Middle frontal gyrus (tissue), 1 donor: ENCODE measurements around the gene TRAPPC10.

Source experiments
- DNase-seq: peaks from one replicate; pipeline ENCODE4 v3.0.0-alpha.2; 2015; ENCODE audit warnings: low spot score; ENCODE audit errors: extremely low spot score

TRAPPC10 gene

DNA sequence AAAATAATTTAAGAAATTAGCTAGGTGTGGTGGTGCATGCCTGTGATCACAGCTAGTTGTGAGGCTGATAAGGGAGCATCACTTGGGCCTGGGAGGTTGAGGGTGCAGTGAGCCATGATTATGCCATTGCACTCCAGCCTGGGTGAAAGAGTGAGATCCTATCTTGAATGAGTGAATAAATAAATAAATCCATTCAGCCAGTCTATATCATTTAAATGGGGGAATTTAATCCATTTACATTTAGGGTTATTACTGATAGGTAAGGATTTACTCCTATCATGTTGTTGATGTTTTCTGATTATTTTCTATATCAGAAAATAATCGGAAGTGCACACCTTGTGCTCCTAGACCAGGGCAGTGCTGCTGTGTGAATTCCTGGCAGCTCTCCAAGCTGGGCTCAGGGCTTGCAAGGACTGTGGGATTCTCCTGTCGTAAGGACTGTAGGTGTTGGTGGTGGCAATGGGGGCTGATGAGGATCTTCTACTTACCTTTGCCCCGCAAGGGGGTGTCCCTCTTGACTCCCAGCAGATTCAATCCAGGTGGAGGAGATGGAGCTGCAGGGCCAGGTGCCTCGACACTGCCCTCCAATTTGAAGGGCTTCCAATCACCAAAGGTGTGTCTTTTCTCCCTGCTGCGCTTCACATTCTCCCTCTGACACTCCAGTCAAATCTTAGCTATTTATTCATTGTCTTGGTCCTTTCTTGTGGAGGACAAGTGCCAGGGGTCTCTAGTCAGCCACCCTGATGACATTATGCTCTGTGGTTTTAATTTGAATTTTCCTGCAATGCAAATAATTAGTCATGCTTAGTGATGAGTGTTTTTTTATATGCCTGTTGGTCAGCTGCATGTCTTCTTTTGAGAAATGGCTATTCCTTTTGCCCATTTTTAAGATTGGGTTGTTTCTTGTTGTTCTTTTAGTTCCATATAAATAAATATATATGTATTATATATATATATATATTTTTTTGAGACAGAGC is 14.1 kb upstream of the TRAPPC10 start:
- no peak for DNase-seq

DNA sequence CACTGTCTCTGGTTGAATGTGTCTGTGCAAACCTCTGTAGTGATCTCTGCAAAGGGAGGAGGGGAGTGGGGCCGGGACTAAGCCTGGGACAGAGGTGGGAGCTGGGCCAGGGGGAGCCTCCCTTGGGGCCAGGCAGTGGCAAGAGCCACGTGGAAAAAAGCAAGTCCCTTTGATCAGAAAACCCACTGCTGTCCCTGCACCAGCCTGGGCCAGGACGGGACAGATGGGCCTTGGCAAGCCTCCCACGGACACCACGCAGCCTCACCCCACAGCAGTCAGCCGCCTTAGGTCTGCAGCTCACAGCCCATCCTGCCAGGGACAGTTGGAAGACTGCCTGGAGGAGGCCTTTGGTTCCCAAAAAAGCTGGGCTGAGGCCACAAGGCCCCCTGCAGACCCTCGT is 11.7 kb upstream of the TRAPPC10 start:
- DNase-seq, result peak; percentile 74

DNA sequence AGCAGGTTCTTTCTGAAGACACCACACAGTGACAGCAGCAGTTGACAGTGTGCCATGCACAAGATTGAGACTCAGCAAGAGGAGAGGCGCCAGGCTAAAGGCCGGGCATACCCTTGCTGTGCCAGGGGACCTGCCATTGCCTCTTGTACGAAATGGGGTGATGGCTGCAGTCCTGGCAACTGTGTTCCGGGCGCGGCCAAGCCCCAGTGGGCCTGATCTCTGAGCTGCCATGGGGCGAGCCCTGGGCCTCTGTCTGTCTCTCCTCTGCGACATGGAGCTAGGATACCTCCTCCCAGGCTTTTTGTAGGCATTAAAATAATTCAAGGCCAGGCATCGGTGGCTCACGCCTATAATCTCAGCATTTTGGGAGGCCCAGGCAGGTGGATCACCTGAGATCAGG is 9.6 kb upstream of the TRAPPC10 start:
- DNase-seq, result no peak

DNA sequence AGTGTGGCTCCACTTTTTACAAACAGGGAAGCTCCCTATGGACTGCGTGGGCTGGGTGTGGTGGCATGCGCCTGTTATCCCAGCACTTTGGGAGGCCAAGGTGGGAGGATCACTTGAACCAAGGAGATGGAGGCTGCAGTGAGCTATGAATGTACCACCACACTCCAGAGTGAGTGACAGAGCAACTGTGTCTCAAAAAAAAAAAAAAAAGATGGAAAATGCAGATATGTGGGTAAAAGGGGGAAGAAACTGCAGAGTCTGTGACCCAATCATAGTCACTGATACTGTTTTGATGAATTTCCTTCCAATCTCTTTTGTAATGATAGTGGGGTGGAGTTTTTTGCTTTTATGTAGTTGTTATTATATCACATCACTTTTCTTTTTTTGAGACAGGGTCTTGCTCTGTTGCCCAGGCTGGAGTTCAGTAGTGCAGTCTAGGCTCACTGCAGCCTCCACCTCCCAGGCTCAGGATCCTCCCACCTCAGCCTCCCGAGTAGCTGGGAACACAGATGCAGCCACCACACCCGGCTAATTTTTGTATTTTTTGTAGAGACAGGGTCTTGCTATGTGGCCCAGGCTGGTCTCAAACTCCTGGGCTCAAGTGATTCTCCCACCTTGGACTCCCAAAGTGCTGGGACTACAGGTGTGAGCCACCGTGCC is 8.7 kb upstream of the TRAPPC10 start:
- no peak for DNase-seq

DNA sequence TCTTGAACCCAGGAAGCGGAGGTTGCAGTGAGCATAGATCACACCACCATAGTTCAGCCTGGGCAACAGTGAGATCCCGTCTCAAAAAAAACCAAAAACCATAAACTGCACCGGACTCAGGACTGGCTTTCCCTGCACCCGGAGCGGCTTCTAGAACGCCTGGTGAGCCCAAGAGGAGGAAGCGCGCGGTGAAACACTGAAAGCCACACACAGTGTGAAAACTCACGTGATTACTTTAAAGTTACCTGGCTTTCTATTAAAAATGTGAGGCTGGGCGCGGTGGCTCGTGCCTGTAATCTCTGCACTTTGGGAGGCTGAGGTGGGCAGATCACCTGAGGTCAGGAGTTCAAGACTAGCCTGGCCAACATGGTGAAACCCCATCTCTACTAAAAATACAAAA is 7.0 kb upstream of the TRAPPC10 start:
- no peak for DNase-seq

DNA sequence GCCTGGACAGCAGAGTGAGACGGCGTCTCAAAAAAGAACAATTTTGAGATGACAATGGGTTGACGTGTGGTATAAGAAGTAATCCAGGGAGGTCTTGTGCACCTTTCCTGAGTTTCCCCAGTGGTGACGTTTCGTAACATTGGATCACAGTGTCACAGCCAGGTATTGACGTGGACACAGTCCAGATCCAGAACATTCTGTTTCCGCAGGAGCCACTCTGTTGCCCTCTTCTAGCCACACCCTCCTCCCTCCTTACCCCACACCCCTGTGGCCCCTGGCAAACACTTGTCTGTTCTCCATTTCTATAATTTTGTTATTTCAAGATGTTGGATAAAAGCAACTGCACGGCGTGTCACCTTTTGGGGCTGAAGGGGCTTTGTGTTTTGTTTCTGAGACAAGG is 6.5 kb upstream of the TRAPPC10 start:
- DNase-seq, result no peak

DNA sequence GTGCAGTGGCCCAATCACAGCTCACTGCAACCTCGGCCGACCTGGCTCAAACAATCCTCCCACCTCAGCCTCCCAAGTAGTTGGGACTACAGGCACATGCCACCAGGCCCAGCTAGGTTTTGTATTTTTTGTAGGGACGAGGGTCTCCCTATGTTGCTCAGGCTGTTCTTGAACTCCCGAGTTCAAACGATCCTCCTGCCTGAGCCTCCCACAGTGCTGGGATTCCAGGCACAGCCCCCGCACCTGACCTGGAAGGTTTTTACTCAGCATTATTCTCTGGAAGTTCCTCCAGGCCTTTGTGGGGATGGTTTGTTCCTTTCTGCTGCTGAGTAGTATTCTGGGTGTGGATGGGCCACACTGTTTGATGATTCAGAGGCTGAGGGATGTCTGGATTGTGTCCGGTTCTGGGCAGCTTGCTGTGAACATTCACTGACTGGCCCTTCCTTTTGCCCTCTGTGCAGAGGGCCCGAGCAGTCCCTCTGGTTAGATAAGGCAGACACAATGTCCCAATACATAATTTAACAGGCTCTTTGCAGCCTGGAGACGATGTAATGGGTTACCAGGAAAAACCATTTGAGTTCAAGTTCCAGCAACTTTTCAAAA is 6.0 kb upstream of the TRAPPC10 start:
- DNase-seq, result no peak

DNA sequence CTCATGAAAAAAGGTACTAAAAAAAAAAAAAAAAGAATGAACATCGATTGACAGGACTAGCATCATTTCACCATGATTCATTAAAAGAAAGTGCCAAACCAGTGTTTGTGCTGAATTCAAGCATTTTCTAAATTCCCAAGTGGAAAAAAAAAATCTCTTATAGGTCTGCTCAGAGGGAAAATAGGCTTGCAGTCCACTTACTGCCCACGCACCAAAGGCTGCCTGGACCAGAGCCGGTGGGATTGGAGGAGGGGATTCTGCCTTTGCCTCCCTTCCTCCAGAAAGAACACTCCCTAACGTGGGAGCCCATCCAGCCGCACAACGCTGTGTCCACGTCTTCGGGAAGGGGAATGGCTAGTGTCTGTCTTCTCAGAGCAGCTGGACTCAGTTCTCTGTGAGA is 5.5 kb upstream of the TRAPPC10 start:
- no peak for DNase-seq

DNA sequence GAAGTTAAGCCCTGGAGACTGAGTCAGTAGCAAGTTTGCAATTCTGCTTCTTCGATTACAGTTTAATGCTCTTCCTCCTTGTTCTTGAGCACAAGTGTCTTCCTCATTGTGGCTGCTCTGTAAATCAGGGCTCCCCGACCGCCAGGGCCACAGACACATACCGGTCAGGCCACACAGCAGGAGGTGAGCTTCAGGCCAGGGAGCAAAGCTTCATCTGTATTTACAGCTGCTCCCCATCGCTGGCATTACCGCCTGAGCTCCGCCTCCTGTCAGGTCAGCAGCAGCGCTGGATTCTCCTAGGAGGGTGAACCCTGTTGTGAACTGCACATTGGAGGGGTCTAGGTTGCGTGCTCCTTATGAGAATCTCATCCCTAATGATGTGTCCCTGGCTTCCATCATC is 1.7 kb upstream of the TRAPPC10 start:
- DNase-seq, result no peak

DNA sequence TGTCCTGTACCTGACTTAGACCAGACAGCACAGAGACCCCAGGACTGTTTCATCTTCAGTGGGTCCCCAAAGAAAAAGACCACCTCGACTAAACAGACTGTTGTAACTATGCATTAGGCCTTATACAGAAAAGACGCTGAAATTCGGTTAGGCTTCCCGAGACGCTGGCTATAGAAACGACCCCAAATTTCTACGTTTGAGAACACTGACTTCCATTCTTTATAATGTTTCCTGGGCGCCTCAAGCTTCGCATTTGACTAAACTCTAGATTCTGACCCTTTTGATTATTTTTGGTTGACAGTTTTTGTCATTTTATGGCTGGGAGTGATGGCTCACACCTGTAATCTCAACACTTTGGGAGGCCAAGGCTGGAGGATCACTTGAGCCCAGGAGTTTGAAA is 986 bp upstream of the TRAPPC10 start:
- DNase-seq, result no peak

DNA sequence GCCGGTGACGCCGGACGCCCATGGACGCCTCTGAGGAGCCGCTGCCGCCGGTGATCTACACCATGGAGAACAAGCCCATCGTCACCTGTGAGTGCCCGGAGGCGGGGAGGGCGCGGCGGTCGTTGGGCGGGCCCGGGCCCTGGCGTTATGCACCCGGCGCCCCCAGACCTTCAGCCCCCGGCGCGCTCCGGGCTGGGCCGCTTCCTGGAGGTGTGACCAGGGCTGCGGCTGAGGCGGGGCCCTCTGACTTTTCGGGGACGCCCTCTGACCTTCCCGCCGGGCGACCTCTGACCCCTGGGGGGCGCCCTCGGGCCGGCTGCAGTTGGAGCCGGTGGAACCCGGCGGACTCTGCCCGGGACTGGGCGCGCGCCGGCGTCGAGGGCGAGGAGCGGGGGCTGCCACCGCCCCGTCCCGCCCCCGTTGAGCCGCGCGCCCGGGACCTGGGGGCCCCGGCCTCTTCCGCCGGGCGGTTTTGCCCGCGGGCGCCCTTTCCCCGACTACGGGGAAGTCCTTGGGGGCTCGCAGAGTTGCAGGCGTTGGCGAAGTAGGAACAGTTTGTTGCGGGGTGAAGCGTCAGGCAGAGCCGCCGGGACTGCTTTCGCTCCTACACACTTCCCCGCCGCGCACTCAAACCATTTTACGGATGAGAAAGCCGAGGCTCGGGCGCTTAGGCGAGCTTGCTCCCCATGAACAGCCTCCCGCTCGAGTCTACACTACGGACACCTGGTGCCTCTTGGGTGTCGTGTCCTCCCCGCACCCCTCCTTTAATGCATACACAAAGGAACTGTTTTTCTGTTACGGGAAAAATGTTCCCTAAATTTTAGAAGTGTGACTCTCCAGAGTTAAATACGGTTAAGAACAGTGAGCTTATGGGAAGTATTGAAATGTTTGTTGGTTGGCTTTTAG is 618 bp downstream of the TRAPPC10 start:
- no peak for DNase-seq

DNA sequence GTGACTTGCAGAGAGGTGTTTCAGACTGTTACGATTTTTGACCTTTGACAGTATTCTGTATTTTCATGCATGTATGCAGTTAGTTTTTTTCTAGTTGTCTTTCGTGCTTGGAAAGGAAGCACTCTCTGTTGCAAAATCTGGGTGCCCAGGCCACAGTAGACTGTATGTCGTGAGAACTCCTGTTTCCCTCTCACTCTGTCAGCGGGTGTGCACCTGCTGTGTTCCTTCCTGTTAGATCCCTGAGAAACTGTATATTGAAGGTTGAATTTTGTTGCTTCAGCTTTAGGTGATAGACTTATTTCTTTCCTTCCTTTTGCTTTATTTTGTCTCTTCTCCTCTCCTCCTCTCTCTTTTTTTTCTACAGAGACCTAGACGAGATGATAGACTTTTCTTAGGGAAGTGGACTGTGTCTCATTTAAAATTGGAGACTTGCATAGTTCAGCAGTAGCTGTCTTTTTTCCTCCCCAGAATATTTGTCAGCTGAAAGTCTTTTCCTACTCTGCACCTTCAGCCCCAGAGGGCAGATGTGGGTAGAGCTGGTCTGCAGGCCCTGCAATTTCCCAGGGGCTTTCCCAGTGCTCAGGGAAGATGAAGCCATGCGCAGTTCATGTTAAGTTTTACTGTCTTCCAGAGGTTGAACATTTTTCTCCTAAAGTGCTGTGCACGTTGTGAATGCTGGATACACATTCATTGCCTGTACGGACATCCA is 1.4 kb downstream of the TRAPPC10 start:
- no peak for DNase-seq

DNA sequence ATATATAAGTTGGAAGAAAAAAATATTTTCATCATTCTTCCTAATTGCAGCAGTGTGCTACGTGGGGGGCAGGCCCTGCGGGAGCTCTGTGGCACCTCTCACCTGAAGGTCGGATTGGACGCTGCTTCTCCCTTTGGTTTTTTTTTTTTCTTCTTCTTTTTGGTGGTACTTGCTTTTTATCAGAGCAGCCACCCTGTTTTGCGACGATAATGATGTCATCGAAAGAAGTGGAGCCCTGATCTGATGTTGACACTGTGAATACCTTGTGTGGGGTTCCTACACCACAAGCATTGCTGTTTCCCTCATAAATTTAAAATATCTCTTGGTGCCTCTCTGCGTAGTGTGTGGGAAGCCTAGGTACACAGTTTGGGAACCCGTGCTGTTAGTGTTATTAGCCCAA is 5.5 kb downstream of the TRAPPC10 start:
- DNase-seq, result no peak

DNA sequence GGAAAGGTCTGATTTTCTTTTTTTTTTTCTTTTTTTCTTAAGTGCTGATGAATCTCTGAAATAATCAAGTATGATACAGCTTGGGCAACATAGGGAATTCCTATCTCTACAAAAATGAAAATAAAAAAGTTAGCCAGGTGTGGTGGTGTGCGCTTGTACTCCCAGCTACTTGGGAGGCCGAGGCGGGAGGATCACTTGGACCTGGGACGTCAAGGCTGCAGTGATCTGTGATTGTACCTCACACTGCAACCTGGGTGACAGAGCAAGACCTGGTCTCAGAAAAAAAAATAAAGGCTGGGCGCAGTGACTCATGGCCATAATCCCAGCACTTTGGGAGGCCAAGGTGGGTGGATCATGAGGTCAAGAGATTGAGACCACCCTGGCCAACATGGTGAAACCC is 6.0 kb downstream of the TRAPPC10 start:
- no peak for DNase-seq

DNA sequence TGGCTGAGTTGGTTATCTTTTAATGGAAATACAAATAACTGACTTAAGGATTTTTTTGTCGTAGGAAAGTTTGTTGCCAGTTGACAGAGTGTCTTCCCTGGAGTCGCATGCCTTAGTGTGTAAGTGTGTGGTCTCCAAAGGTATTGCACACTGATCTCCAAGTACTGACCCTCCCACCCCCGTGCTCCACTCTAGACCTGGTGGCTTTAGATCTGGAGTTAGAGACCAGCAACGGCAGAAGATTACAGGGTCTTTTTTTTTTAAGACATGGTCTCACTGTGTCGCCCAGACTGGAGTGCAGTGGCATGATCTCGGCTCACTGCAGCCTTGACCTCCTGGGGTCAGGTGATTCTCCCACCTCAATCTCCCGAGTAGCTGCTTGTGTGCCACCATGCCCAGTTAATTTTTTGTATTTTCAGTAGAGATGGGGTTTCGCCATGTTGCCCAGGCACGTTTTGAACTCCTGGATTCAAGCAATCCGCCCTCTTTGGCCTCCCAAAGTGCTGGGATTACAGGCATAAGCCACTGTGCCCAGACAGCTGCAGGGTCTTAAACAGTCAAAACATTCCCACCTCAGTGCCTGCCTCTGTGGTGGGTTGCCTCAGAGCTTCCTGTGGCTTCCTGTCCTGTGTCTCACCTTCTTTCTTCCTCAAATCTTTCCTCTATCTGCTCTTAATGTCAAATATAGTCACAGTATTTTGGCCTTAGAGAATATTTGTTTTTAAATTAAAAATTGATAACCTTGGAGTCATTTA is 6.9 kb downstream of the TRAPPC10 start:
- no peak for DNase-seq

DNA sequence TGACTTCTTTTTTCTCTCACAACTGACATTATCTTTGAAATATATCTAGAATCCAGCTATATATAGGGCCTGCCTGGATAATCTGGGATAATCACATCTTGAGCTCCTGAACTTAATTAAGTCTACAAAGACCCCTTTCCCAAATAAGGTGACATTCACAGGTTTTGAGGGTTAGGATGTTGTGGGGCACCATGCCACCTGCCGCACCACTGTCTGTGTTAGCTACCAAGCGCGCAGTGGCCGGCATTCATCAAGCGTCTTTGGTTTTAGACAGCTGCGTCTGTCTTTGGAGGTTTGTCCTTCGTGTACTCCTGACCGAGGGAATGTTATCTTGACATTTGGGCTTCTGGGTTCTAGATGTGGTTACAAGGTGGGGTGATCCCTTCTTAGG is 7.5 kb downstream of the TRAPPC10 start:
- DNase-seq, result no peak

DNA sequence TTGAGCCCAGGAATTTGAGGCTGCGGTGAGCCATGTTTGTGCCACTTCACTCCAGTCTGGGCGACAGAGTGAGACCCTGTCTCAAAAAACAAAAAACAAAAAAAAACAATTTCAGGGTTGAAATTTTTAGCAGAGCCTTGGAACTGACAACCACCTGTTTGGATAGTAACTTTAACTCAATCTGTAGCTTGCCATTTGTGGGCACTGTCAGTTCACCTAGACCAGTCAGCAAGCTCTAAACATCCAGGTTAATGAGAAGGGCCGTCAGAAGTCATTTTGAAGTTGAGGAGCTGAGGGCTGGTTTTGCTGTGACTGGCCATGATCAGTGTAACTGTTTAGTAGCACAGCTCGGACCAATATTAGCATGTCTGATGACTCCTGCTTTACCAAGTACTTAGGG is 8.4 kb downstream of the TRAPPC10 start:
- no peak for DNase-seq

DNA sequence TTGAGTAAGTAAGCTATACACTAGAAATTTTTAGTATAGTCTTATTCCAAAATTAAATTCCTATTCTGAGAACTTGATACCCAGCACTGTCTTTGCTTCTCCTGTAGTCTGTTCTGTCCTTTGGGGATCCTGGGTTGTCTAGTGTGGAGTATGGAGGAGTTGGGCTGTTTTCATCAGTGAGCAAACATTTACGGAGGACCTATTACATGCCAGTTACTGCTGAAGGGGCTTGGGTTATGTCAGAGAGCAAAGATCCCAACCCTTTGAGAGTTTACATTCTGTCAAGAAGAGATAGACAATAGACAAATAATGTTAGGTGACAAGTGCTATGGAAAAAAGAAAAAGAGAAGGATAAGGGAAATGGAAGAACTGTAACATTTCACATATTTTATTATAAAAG is 9.0 kb downstream of the TRAPPC10 start:
- no peak for DNase-seq

DNA sequence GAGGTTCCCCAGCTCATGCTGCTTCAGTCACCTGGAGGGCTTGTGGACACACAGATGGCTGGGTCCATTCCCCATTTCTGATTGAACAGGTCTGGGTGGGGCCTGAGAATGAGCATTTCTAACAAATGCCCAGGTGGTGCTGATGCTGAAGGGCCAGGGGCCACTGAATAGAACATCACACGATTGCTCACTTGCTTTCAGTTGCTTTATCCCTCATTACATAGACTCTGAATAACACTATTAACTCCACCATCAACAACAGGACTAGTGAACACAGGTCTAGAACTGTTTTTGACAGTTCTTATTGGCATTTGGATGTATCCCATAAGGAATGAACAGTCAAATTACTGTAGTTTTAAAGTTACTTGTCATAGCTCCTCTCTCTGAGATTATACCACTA is 12.1 kb downstream of the TRAPPC10 start:
- DNase-seq, result no peak

DNA sequence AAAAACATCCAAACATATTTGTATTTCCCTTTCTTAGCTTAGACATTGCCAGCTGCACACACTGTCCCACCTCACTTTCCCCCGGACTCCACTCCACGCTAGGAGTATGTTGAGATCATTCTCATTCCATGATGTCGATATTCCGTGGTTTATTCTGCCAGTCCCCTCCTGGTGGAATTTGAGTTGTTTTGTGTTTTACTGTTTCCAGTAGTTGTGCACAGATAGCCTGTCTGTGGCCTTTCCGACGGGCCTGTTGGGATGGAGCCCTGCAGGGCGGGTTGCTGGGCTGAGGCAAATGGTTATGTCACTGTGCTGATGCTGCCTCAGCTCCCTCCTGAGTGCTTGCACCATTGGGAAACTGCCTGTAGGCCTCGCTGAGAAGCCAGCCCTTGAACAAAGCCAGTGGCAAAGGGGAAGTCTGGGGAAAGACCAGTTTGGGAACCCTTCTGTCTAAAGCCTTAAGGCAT is 12.8 kb downstream of the TRAPPC10 start:
- DNase-seq, result no peak
